Ureter (tissue), 1 donor: ENCODE measurements around the gene BHLHE40. TPM values are rescaled to one million over a fixed set of nuclear protein-coding genes. Genes with fewer than 3 reads are reported as not detected.

Source experiments
- DNase-seq: peaks from one replicate; pipeline ENCODE4 v3.0.0-alpha.2; 2020; ENCODE audit warnings: low spot score
- total RNA-seq: library from RNA; stranded (reverse); gene quantifications from one replicate; pipeline ENCODE4 v1.2.4, GENCODE V29; 2023
- donor health status: DM: yes; HTN: yes; CAD: no.

BHLHE40 gene
- total RNA-seq, 1 donor from 2014 or later, result 206 TPM

- no peak for DNase-seq
These were observed 21.9 kb downstream of the BHLHE40 start for GRCh38 chr3:5001135-5001534.

- no peak for DNase-seq
These were observed 22.6 kb downstream of the BHLHE40 start for GRCh38 chr3:5001805-5002173.

GRCh38 chr3:5002174-5002870, 23.1 kb downstream of the BHLHE40 start:
- DNase-seq, result no peak

- no peak for DNase-seq
These were observed 23.6 kb downstream of the BHLHE40 start for GRCh38 chr3:5002871-5003247.

GRCh38 chr3:5004319-5005152, 25.3 kb downstream of the BHLHE40 start:
- DNase-seq, result peak; percentile 70

- DNase-seq, result no peak
These were observed 26.1 kb downstream of the BHLHE40 start for GRCh38 chr3:5005367-5005766.

GRCh38 chr3:5006755-5007202, 27.5 kb downstream of the BHLHE40 start:
- no peak for DNase-seq

GRCh38 chr3:5007873-5008272, 28.6 kb downstream of the BHLHE40 start:
- DNase-seq, result no peak

- no peak for DNase-seq
These were observed 30.4 kb downstream of the BHLHE40 start for GRCh38 chr3:5009506-5010109.

- DNase-seq, result no peak
These were observed 30.9 kb downstream of the BHLHE40 start for GRCh38 chr3:5010140-5010539.

GRCh38 chr3:5010706-5011554, 31.7 kb downstream of the BHLHE40 start:
- DNase-seq, result no peak

- no peak for DNase-seq
These were observed 32.5 kb downstream of the BHLHE40 start for GRCh38 chr3:5011555-5012256.

- DNase-seq, result no peak
These were observed 33.1 kb downstream of the BHLHE40 start for GRCh38 chr3:5012367-5012766.

- DNase-seq, result peak; percentile 65
These were observed 34.0 kb downstream of the BHLHE40 start for GRCh38 chr3:5013021-5013906.

- no peak for DNase-seq
These were observed 35.2 kb downstream of the BHLHE40 start for GRCh38 chr3:5014391-5014790.

GRCh38 chr3:5015056-5015455, 35.8 kb downstream of the BHLHE40 start:
- no peak for DNase-seq

- DNase-seq, result peak; percentile 75
These were observed 37.2 kb downstream of the BHLHE40 start for GRCh38 chr3:5016211-5017161.

- DNase-seq, result peak; percentile 69
These were observed 38.8 kb downstream of the BHLHE40 start for GRCh38 chr3:5017925-5018531.
